Measurements from ENCODE around the gene NFATC2. TPM values are rescaled to one million over a fixed set of nuclear protein-coding genes. Genes with fewer than 3 reads are reported as not detected.

The NFATC2 gene
- total and polyA plus RNA-seq, 2 of the 4 experiments (the other 2 are of a cell fraction), result 0.18 to 0.38 TPM

GRCh38 chr20:51376111-51376510 is 166.4 kb downstream of the NFATC2 start:
- Histone ChIP-seq H3K9ac (ENCODE audit: low read depth, low read length) (no peak overlapping the region), H3K9me1 (ENCODE audit: insufficient read depth, low read length) (peaks cover 3% of the 10 kb centered on the region; the same call in 1 of the 2 replicates), H3K18ac (ENCODE audit: low read depth, low read length) (no peak overlapping the region), H4K8ac (ENCODE audit: low read depth in 2 of 2, low read length in 2 of 2) (no peak overlapping the region), H3K56ac (ENCODE audit: extremely low read depth, insufficient read depth, low read length) (no peak overlapping the region), H3K4ac (ENCODE audit: low read depth, low read length) (no peak overlapping the region), H4K91ac (ENCODE audit: insufficient read depth, low read depth, low read length) (no peak overlapping the region), H3K4me2 (ENCODE audit: low read depth, low read length) (no peak overlapping the region), H2BK20ac (ENCODE audit: low read depth, low read length) (no peak overlapping the region), H2BK15ac (ENCODE audit: low read depth, low read length) (no peak overlapping the region), H3K9me3 (ENCODE audit: control insufficient read depth, insufficient read depth, low read length) (no peaks in the 10 kb centered on the region), H3K14ac (replicated peaks; ENCODE audit: low read depth, low read length) (no peak overlapping the region), H3K4me1 (ENCODE audit: control insufficient read depth, insufficient read depth, low read length) (no peaks in the 10 kb centered on the region), H2BK120ac (ENCODE audit: low read depth, low read length) (no peak overlapping the region), H2BK5ac (ENCODE audit: low read depth, low read length, poor library complexity, severe bottlenecking) (no peak overlapping the region), H2AK5ac (ENCODE audit: low read depth, low read length) (0 out of 2 replicates have a peak overlapping the region, but pooled peaks have one; percentile 30), H3K79me1 (ENCODE audit: low read depth in 1 of 2, low read length in 2 of 2) (0 out of 4 replicates have a peak, but pooled peaks cover 0 to under 1% of the 10 kb centered on the region in 2 experiments), H4K20me1 (ENCODE audit: insufficient read depth, low read length) (no peaks in the 10 kb centered on the region), H3K27ac (ENCODE audit: insufficient read depth, low read length) (no peak overlapping the region), H3K36me3 (ENCODE audit: control insufficient read depth, insufficient read depth, low read length) (no peaks in the 10 kb centered on the region), H3K4me3 (ENCODE audit: insufficient read depth, low read depth, low read length) (no peak overlapping the region), H3K27me3 (ENCODE audit: control insufficient read depth, insufficient read depth, low read length) (no peaks in the 10 kb centered on the region), H2AK9ac (replicated peaks; ENCODE audit: low read depth, low read length, poor library complexity) (no peak overlapping the region), H2AFZ (replicated peaks; ENCODE audit: low read length, poor library complexity) (no peak overlapping the region), H4K5ac (ENCODE audit: low read depth, low read length) (no peak overlapping the region), H3K23ac (ENCODE audit: low read depth, low read length) (no peak overlapping the region)
- dilution Hi-C loops (cut with HindIII; ENCODE audit: low sequenced_read_pairs, unreplicated experiment) (no loop called here), intact Hi-C loops (cut with micrococcal nuclease) (no loop called here), in situ Hi-C loops (cut with MboI; ENCODE audit: low sequenced_read_pairs) (no loop called here)
- WGBS, 2 experiments (ENCODE audit: extremely low coverage in 2 of 2, insufficient read length in 1 of 2), result no CpG with 5 or more reads among the region's 4 CpGs
- DNase-seq, result no peak
- TF ChIP-seq BHLHE40 (IDR thresholded peaks at IDR 0.05; ENCODE audit: low read depth, low read length) (no peak), RCOR1 (IDR thresholded peaks at IDR 0.05; ENCODE audit: insufficient replicate concordance, low read length) (no peak), POLR2A (IDR thresholded peaks at IDR 0.05; ENCODE audit: low read depth, low read length) (no peak), ELK1 (IDR thresholded peaks at IDR 0.05; ENCODE audit: borderline replicate concordance, low read depth, low read length) (no peak)
- ChIA-PET POLR2A (ENCODE audit: unreplicated experiment) (no interaction called here), CTCF (no interaction called here)
- BruUV-seq (replicated peaks), result no TSS peak
- ATAC-seq (ENCODE audit: low read depth), result no peak

Data from IMR-90 (cell line).